K562 (cell line): ENCODE results near the gene LRP1B. TPM values are rescaled to one million over a fixed set of nuclear protein-coding genes. Genes with fewer than 3 reads are reported as not detected.

Experiments used
- ATAC-seq: fragments of 200-7000 bp; cut with Tn5 transposase; 3 replicates; pipeline ENCODE4 v1.9.1; 2020; ENCODE audit warnings: moderate library complexity
- BruUV-seq: library from RNA; stranded (reverse); fragments of 400-500 nt; replicated peaks from 2 replicates; lab custom pipeline; 2021; lab: Mats Ljungman, UMichigan
- CTCF ChIA-PET: fragments of 300-600 bp; formaldehyde crosslinking; extraction: SDS; loops from one replicate; lab custom pipeline; 2021; ENCODE audit warnings: low intra/inter-chr PET ratio; lab: Yijun Ruan, JAX
- POLR2A ChIA-PET: fragments of 300-600, 350-650 bp; sonication (Branson Sonifier 250); formaldehyde crosslinking; extraction: SDS; loops from one replicate; lab custom pipeline; 2021; ENCODE audit warnings: antibody characterized with exemption, inconsistent platforms; lab: Yijun Ruan, JAX
- DNase-seq, 4 experiments: peaks; one replicate each; pipeline versions ENCODE4 v3.0.0 to v3.0.0-alpha.2; 2011 to 2018; ENCODE audit warnings: low spot score in 3 of 4, mixed read lengths in 3 of 4; ENCODE audit errors: extremely low read depth in 1 of 4
- FAIRE-seq: peaks from 2 replicates; lab custom pipeline; 2011; peaks lifted over from hg19 to GRCh38; lab: Jason Lieb, UNC
- H2AFZ ChIP-seq: 2 replicates; pipeline ENCODE4 v1.6.0; 2011; ENCODE audit warnings: low read depth, low read length, control low read depth, inconsistent platforms
- H3K27ac ChIP-seq: fragments of 200-600 bp; 3 replicates; pipeline ENCODE4 v1.8.0; 2011; ENCODE audit warnings: low read depth, mild to moderate bottlenecking, control low read depth, inconsistent platforms, low read length, moderate library complexity, mixed read lengths; ENCODE audit errors: extremely low read depth
- H3K27me3 ChIP-seq, 2 experiments: fragments of 300-600 bp in 1 of 2; 2 replicates in 1 of 2; 3 replicates in 1 of 2; pipeline versions ENCODE4 v1.6.0 to v1.8.0; 2011; ENCODE audit warnings: inconsistent platforms in 2 of 2, low read length in 2 of 2, mild to moderate bottlenecking in 1 of 2, mixed read lengths in 1 of 2, moderate library complexity in 1 of 2; ENCODE audit not compliant: control insufficient read depth in 2 of 2, insufficient read depth in 2 of 2
- H3K36me3 ChIP-seq: fragments of 300-600 bp; 3 replicates; pipeline ENCODE4 v1.8.0; 2011; ENCODE audit warnings: mild to moderate bottlenecking, low read length, inconsistent platforms; ENCODE audit not compliant: control insufficient read depth, insufficient read depth
- H3K4me1 ChIP-seq, 2 experiments: fragments of 200-600 bp in 1 of 2; replicated peaks in 1 of 2; 2 replicates in 1 of 2; 3 replicates in 1 of 2; pipeline versions ENCODE4 v1.5.1 to v1.8.0; 2011; ENCODE audit warnings: inconsistent platforms in 2 of 2, low read length in 2 of 2, mild to moderate bottlenecking in 1 of 2, mixed read lengths in 1 of 2, moderate library complexity in 1 of 2; ENCODE audit not compliant: control insufficient read depth in 2 of 2, insufficient read depth in 2 of 2
- H3K4me2 ChIP-seq: 2 replicates; pipeline ENCODE4 v1.6.1; 2011; ENCODE audit warnings: low read length, control low read depth, inconsistent platforms, mixed read lengths; ENCODE audit not compliant: insufficient read depth
- H3K4me3 ChIP-seq: fragments of 200-600 bp; sonication (generic), shearing (Covaris generic); 2 replicates; pipeline ENCODE4 v1.5.1; 2016; ENCODE audit warnings: control low read depth, inconsistent platforms
- H3K79me2 ChIP-seq: fragments of 200-600 bp; 3 replicates; pipeline ENCODE4 v1.8.0; 2011; ENCODE audit warnings: low read length, inconsistent platforms; ENCODE audit not compliant: control insufficient read depth, insufficient read depth
- H3K9ac ChIP-seq, 2 experiments: 2 replicates each; pipeline versions ENCODE4 v1.6.0 to v1.6.1; 2011; ENCODE audit warnings: low read depth in 2 of 2, low read length in 2 of 2, control low read depth in 1 of 2, inconsistent platforms in 1 of 2, mild to moderate bottlenecking in 1 of 2, mixed read lengths in 1 of 2; ENCODE audit not compliant: insufficient read depth in 1 of 2
- H3K9me1 ChIP-seq: one replicate; pipeline ENCODE4 v1.6.0; 2011; ENCODE audit warnings: inconsistent platforms, mild to moderate bottlenecking, low read length, moderate library complexity; ENCODE audit not compliant: control insufficient read depth, insufficient read depth
- H3K9me3 ChIP-seq: replicated peaks from 2 replicates; pipeline ENCODE4 v1.5.1; 2011; ENCODE audit warnings: low read depth, low read length, inconsistent platforms; ENCODE audit not compliant: control insufficient read depth, insufficient read depth
- H4K20me1 ChIP-seq: replicated peaks from 2 replicates; pipeline ENCODE4 v1.6.1; 2011; ENCODE audit warnings: low read length, inconsistent platforms, mixed read lengths; ENCODE audit not compliant: control insufficient read depth, insufficient read depth
- ATF4 ChIP-seq: fragments of 450-650 bp; formaldehyde crosslinking; IDR thresholded peaks from 2 replicates; pipeline ENCODE4 v1.4.0; 2022; ENCODE audit warnings: mild to moderate bottlenecking, moderate library complexity
- CCAR2 ChIP-seq: fragments of 200-400 bp; formaldehyde crosslinking; IDR thresholded peaks from 2 replicates; pipeline ENCODE4 v1.6.1; 2017; ENCODE audit warnings: mild to moderate bottlenecking, low read depth, low read length
- E2F8 ChIP-seq: fragments of 450-650 bp; IDR thresholded peaks from 2 replicates; pipeline ENCODE4 v1.7.1; 2018; ENCODE audit warnings: mild to moderate bottlenecking, low read depth; ENCODE audit not compliant: partially characterized antibody
- ILF3 ChIP-seq: fragments of 450-650 bp; IDR thresholded peaks from 2 replicates; pipeline ENCODE4 v1.6.1; 2018; ENCODE audit warnings: antibody characterized with exemption, mild to moderate bottlenecking, moderate library complexity, borderline replicate concordance
- MAX ChIP-seq: sonication (generic); formaldehyde crosslinking; IDR thresholded peaks from 2 replicates; pipeline ENCODE4 v1.9.0; 2022; ENCODE audit warnings: mild to moderate bottlenecking, missing genetic modification reagents
- MLLT1 ChIP-seq, 2 experiments: fragments of 450-650 bp; IDR thresholded peaks; 2 replicates each; pipeline ENCODE4 v1.6.1; 2016
- NCOA6 ChIP-seq: fragments of 450-650 bp; IDR thresholded peaks from 2 replicates; pipeline ENCODE4 v1.6.1; 2017; ENCODE audit warnings: mild to moderate bottlenecking
- PCBP1 ChIP-seq: fragments of 200-400 bp; formaldehyde crosslinking; IDR thresholded peaks from 2 replicates; pipeline ENCODE4 v1.6.1; 2018; ENCODE audit warnings: mild to moderate bottlenecking, low read depth, low read length; ENCODE audit not compliant: poor library complexity, severe bottlenecking
- PREB ChIP-seq: sonication (generic); formaldehyde crosslinking; IDR thresholded peaks from 2 replicates; pipeline ENCODE4 v1.8.1; 2023; ENCODE audit warnings: mild to moderate bottlenecking, missing genetic modification reagents
- SAP30 ChIP-seq: fragments of 200-600 bp; sonication (generic); IDR thresholded peaks from 2 replicates; pipeline ENCODE4 v1.6.1; 2012; ENCODE audit warnings: borderline replicate concordance, low read depth, mild to moderate bottlenecking, moderate library complexity, low read length, control low read depth, inconsistent platforms; ENCODE audit not compliant: insufficient read depth, poor library complexity, severe bottlenecking
- SMAD4 ChIP-seq: fragments of 250-450 bp; sonication (Bioruptor Pico); conservative IDR thresholded peaks from 2 replicates; pipeline ENCODE4 v1.8.0; 2021; ENCODE audit warnings: inconsistent platforms, mild to moderate bottlenecking, moderate library complexity
- SMARCA4 ChIP-seq: fragments of 450-650 bp; IDR thresholded peaks from 2 replicates; pipeline ENCODE4 v1.6.1; 2016
- SMC3 ChIP-seq: conservative IDR thresholded peaks from 2 replicates; pipeline ENCODE4 v1.6.1; 2011; ENCODE audit warnings: low read depth, low read length, improper control_type of control experiment; ENCODE audit not compliant: insufficient read depth
- TCF15 ChIP-seq: fragments of 250-450 bp; sonication (Bioruptor Pico); IDR thresholded peaks from 2 replicates; pipeline ENCODE4 v1.8.0; 2022; ENCODE audit warnings: moderate library complexity, mild to moderate bottlenecking, inconsistent platforms
- ZNF717 ChIP-seq: fragments of 250-450 bp; sonication (Bioruptor Pico); IDR thresholded peaks from 2 replicates; pipeline ENCODE4 v1.5.0; 2021
- in situ Hi-C: fragments of 300-500 bp; cut with MboI; formaldehyde crosslinking; loops from 4 replicates; pipeline ENCODE4 v1.15.0; 2018; ENCODE audit warnings: inconsistent platforms, mixed read lengths
- intact Hi-C: fragments of 100-400 bp; cut with micrococcal nuclease; formaldehyde crosslinking; loops from 2 replicates; pipeline ENCODE4 v1.14.2; 2022
- polyA plus RNA-seq, 8 experiments: library from polyadenylated mRNA; depleted of rRNA in 4 of 8; stranded (reverse) in 5 of 8; unstranded in 3 of 8; fragments of >200 nt; fragmentation: Nextera tagmentation in 2 of 8; fragmentation: Illumina TruSeq in 1 of 8; extraction: Ambion mirVana in 2 of 8; extraction: Trizol in 1 of 8; gene quantifications; 2 replicates each; pipeline versions ENCODE4 v1.2.1 to v1.2.3, GENCODE V29; 2011 to 2014; ENCODE audit warnings: inconsistent platforms in 1 of 8, missing spikeins in 1 of 8
- total RNA-seq, 7 experiments: library from RNA; depleted of rRNA in 6 of 7; stranded (reverse); fragments of >200 nt in 6 of 7; fragmentation: Illumina TruSeq in 2 of 7; extraction: Trizol in 2 of 7; gene quantifications; 2 replicates each; pipeline versions ENCODE4 v1.2.1 to v1.2.3, GENCODE V29; 2011 to 2021; ENCODE audit warnings: low replicate concordance in 1 of 7

Gene LRP1B
- total and polyA plus RNA-seq, 9 of the 15 experiments (the other 6 are each of a cell fraction or from before 2014, with no cell fraction given): not detected

- DNase-seq (no peak), ATAC-seq (no peak), FAIRE-seq (no peak)
- no TSS peak for BruUV-seq
- ChIA-PET CTCF (no interaction called here), POLR2A (no interaction called here)
- Histone ChIP-seq H3K9ac (no peak overlapping the region), H3K4me3 (no peak overlapping the region), H3K9me1 (no peaks in the 10 kb centered on the region), H3K9me3 (no peaks in the 10 kb centered on the region), H3K4me1 (no peaks in the 10 kb centered on the region), H4K20me1 (no peaks in the 10 kb centered on the region), H3K36me3 (no peaks in the 10 kb centered on the region), H2AFZ (no peak overlapping the region), H3K79me2 (no peaks in the 10 kb centered on the region), H3K27ac (no peak overlapping the region), H3K27me3 (no peaks in the 10 kb centered on the region), H3K4me2 (no peak overlapping the region)
- in situ Hi-C loops (no loop called here), intact Hi-C loops (no loop called here)
- TF ChIP-seq MLLT1 (IDR thresholded peaks at IDR 0.05) (no peak), ATF4 (no peak), SMAD4 (CRISPR knock-in tag) (no peak), NCOA6 (no peak), SAP30 (no peak), SMARCA4 (no peak), TCF15 (CRISPR knock-in tag) (no peak), PCBP1 (no peak), ZNF717 (CRISPR knock-in tag) (no peak), MAX (CRISPR knock-in tag) (no peak), ILF3 (no peak), SMC3 (no peak), PREB (CRISPR knock-in tag) (no peak), E2F8 (no peak), CCAR2 (no peak)
Measured at GRCh38 chr2:141927536-141927935, 203.3 kb downstream of the LRP1B start.
